OCI-LY7 (cell line): ENCODE results near the gene TSHZ3. TPM values are rescaled to one million over a fixed set of nuclear protein-coding genes. Genes with fewer than 3 reads are reported as not detected.

Source experiments
- BruUV-seq: library from RNA; stranded (reverse); fragments of 400-500 nt; replicated peaks from 2 replicates; lab custom pipeline; 2021; lab: Mats Ljungman, UMichigan
- CTCF ChIA-PET: fragments of 300-600 bp; sonication (Branson Sonifier 250); formaldehyde crosslinking; loops from one replicate; lab custom pipeline; 2022; ENCODE audit warnings: antibody characterized with exemption; ENCODE audit not compliant: unreplicated experiment; lab: Charles Lee
- POLR2A ChIA-PET: fragments of 300-600 bp; sonication (Branson Sonifier 250); formaldehyde crosslinking; loops from one replicate; lab custom pipeline; 2022; ENCODE audit warnings: antibody characterized with exemption; lab: Charles Lee
- DNase-seq: peaks from one replicate; pipeline ENCODE4 v3.0.0-alpha.2; 2015; ENCODE audit warnings: low spot score
- H2AFZ ChIP-seq: fragments of 200-600 bp; sonication (generic), shearing (Covaris generic); 2 replicates; pipeline ENCODE4 v1.6.1; 2014; ENCODE audit warnings: mild to moderate bottlenecking, antibody characterized with exemption, low read length, moderate library complexity
- H3K27ac ChIP-seq: fragments of 200-600 bp; sonication (generic); 2 replicates; pipeline ENCODE4 v1.5.1; 2014; ENCODE audit warnings: mixed run types, low read depth, mild to moderate bottlenecking, moderate library complexity, low read length, inconsistent platforms; ENCODE audit not compliant: poor library complexity, severe bottlenecking
- H3K36me3 ChIP-seq: fragments of 200-600 bp; sonication (generic); 2 replicates; pipeline ENCODE4 v1.6.1; 2014; ENCODE audit warnings: mild to moderate bottlenecking, antibody characterized with exemption, low read length, moderate library complexity, mixed read lengths; ENCODE audit not compliant: insufficient read depth
- H3K4me1 ChIP-seq: fragments of 200-600 bp; sonication (generic); 2 replicates; pipeline ENCODE4 v1.5.1; 2014; ENCODE audit warnings: mild to moderate bottlenecking, low read length; ENCODE audit not compliant: insufficient read depth, poor library complexity, severe bottlenecking
- H3K4me2 ChIP-seq: fragments of 200-600 bp; sonication (generic); 2 replicates; pipeline ENCODE4 v1.6.1; 2014; ENCODE audit warnings: mild to moderate bottlenecking, low read length
- H3K4me3 ChIP-seq: fragments of 200-600 bp; sonication (generic); 2 replicates; pipeline ENCODE4 v1.5.1; 2014; ENCODE audit warnings: mild to moderate bottlenecking, low read depth, low read length; ENCODE audit not compliant: poor library complexity, severe bottlenecking
- H3K79me2 ChIP-seq: fragments of 200-600 bp; sonication (generic); 2 replicates; pipeline ENCODE4 v1.6.1; 2016; ENCODE audit warnings: low read depth, mild to moderate bottlenecking, low read length, moderate library complexity, mixed read lengths; ENCODE audit not compliant: insufficient read depth
- H3K9me2 ChIP-seq: fragments of 200-600 bp; sonication (generic); 2 replicates; pipeline ENCODE4 v1.6.1; 2016; ENCODE audit warnings: mild to moderate bottlenecking, low read length, mixed read lengths; ENCODE audit not compliant: insufficient read depth
- H3K9me3 ChIP-seq: fragments of 200-600 bp; sonication (generic); 2 replicates; pipeline ENCODE4 v1.6.1; 2014; ENCODE audit warnings: mild to moderate bottlenecking, mixed run types, low read length, mixed read lengths
- H4K20me1 ChIP-seq: fragments of 200-600 bp; sonication (generic); 2 replicates; pipeline ENCODE4 v1.6.1; 2014; ENCODE audit warnings: mild to moderate bottlenecking, antibody characterized with exemption, low read length, moderate library complexity, mixed read lengths; ENCODE audit not compliant: insufficient read depth
- CTCF ChIP-seq: fragments of 200-600 bp; sonication (generic); conservative IDR thresholded peaks from 2 replicates; pipeline ENCODE4 v1.5.1; 2014; ENCODE audit warnings: mild to moderate bottlenecking, antibody characterized with exemption, low read length, moderate library complexity, mixed read lengths
- EZH2phosphoT487 ChIP-seq: fragments of 200-600 bp; sonication (generic); IDR thresholded peaks from 2 replicates; pipeline ENCODE4 v1.6.1; 2018; ENCODE audit warnings: low read depth, borderline replicate concordance, mild to moderate bottlenecking, mixed run types, antibody characterized with exemption, low read length, moderate library complexity, mixed read lengths
- intact Hi-C: fragments of 100-400 bp; cut with micrococcal nuclease; formaldehyde crosslinking; loops from one replicate; pipeline ENCODE4 v1.10.0; 2022; ENCODE audit not compliant: unreplicated experiment
- total RNA-seq, 2 experiments: library from RNA; depleted of rRNA in 1 of 2; stranded (reverse); fragments of >200 nt in 1 of 2; shearing (Covaris generic) in 1 of 2; gene quantifications; 2 replicates each; pipeline ENCODE4 v1.2.3, GENCODE V29; 2014 to 2022

TSHZ3 gene
- total RNA-seq, 2 experiments from 2014 or later = not detected

- Histone ChIP-seq H3K4me2 (no peak overlapping the region), H3K79me2 (no peaks in the 10 kb centered on the region), H3K36me3 (no peaks in the 10 kb centered on the region), H4K20me1 (no peaks in the 10 kb centered on the region), H3K9me2 (no peaks in the 10 kb centered on the region), H3K27ac (no peak overlapping the region), H3K9me3 (no peaks in the 10 kb centered on the region), H2AFZ (no peak overlapping the region), H3K4me1 (no peaks in the 10 kb centered on the region), H3K4me3 (no peak overlapping the region)
- POLR2A ChIA-PET = no interaction called here
- CTCF ChIA-PET = no interaction called here
- DNase-seq = no peak
- no TSS peak for BruUV-seq
- intact Hi-C loops = no loop called here
- TF ChIP-seq EZH2phosphoT487 (no peak), CTCF (no peak)
Observed at GRCh38 chr19:31270897-31271296, 78.3 kb downstream of the TSHZ3 start.

- Histone ChIP-seq H3K9me2 (no peaks in the 10 kb centered on the region), H3K27ac (no peak overlapping the region), H2AFZ (no peak overlapping the region), H3K36me3 (no peaks in the 10 kb centered on the region), H3K4me2 (no peak overlapping the region), H4K20me1 (no peaks in the 10 kb centered on the region), H3K9me3 (no peaks in the 10 kb centered on the region), H3K4me1 (no peaks in the 10 kb centered on the region), H3K79me2 (no peaks in the 10 kb centered on the region), H3K4me3 (no peak overlapping the region)
- intact Hi-C loops = no loop called here
- ChIA-PET CTCF (no interaction called here), POLR2A (no interaction called here)
- DNase-seq = no peak
- no peak for TF ChIP-seq CTCF
- TF ChIP-seq EZH2phosphoT487 = no peak
- no TSS peak for BruUV-seq
Observed at GRCh38 chr19:31269425-31270127, 79.7 kb downstream of the TSHZ3 start.

- POLR2A ChIA-PET = no interaction called here
- H3K9me2 ChIP-seq = no peaks in the 10 kb centered on the region
- no peaks in the 10 kb centered on the region for H3K4me1 ChIP-seq
- H3K36me3 ChIP-seq = no peaks in the 10 kb centered on the region
- no peak overlapping the region for H3K27ac ChIP-seq
- H3K9me3 ChIP-seq = no peaks in the 10 kb centered on the region
- intact Hi-C loops = no loop called here
- H3K4me2 ChIP-seq = no peak overlapping the region
- no peak overlapping the region for H2AFZ ChIP-seq
- no TSS peak for BruUV-seq
- H3K4me3 ChIP-seq = no peak overlapping the region
- no peaks in the 10 kb centered on the region for H4K20me1 ChIP-seq
- CTCF ChIA-PET = no interaction called here
- DNase-seq = no peak
- TF ChIP-seq EZH2phosphoT487 = no peak
- no peak for TF ChIP-seq CTCF
- H3K79me2 ChIP-seq = no peaks in the 10 kb centered on the region
Observed at GRCh38 chr19:31268751-31269383, 80.4 kb downstream of the TSHZ3 start.
